Ovary (tissue), 9 donors: ENCODE results near the gene C1orf74. TPM values are rescaled to one million over a fixed set of nuclear protein-coding genes. Genes with fewer than 3 reads are reported as not detected.

Experiments used
- DNase-seq, 5 donors: peaks; one replicate each; pipeline ENCODE4 v3.0.0-alpha.2; 2019 to 2020
- H3K27ac ChIP-seq, 2 donors: fragments of 200-600 bp; one replicate each; pipeline versions ENCODE4 v1.5.1 to v1.8.0; 2019 to 2022
- H3K27me3 ChIP-seq: fragments of 200-600 bp; one replicate; pipeline ENCODE4 v1.8.0; 2022
- H3K36me3 ChIP-seq: fragments of 200-600 bp; sonication (generic); one replicate; pipeline ENCODE4 v1.5.1; 2019
- H3K4me1 ChIP-seq: one replicate; pipeline ENCODE4 v1.8.1; 2013; ENCODE audit warnings: mild to moderate bottlenecking, moderate library complexity; ENCODE audit not compliant: insufficient read depth
- H3K4me3 ChIP-seq: fragments of 200-600 bp; sonication (generic); one replicate; pipeline ENCODE4 v1.5.1; 2017
- H3K9me3 ChIP-seq, 2 donors: fragments of 200-600 bp in 1 of 2; sonication (generic) in 1 of 2; one replicate each; pipeline versions ENCODE4 v1.5.1 to v1.8.1; 2013 to 2019; ENCODE audit warnings: mild to moderate bottlenecking in 1 of 2, moderate library complexity in 1 of 2
- EP300 ChIP-seq: sonication (generic); formaldehyde crosslinking; IDR thresholded peaks from one replicate; pipeline ENCODE4 v1.6.1; 2017; ENCODE audit warnings: antibody characterized with exemption
- POLR2A ChIP-seq: fragments of 450-650 bp; IDR thresholded peaks from one replicate; pipeline ENCODE4 v1.6.1; 2017; ENCODE audit warnings: antibody characterized with exemption, mild to moderate bottlenecking, moderate library complexity
- WGBS, 3 donors: extraction: QIAGEN DNeasy Blood & Tissue Kit in 1 of 3; methylation state at CpG; one replicate each; pipeline versions ENCODE4 v1.1.5 to v1.1.7; 2013 to 2017; 5-methylcytosine and 5-hydroxymethylcytosine counted together
- intact Hi-C, 4 donors: fragments of 100-400 bp; cut with DNase I; formaldehyde crosslinking; loops; one replicate each; pipeline versions ENCODE4 v1.11.0 to v1.15.1; 2022 to 2023
- polyA plus RNA-seq, 2 donors: library from polyadenylated mRNA; stranded (reverse); fragments of 200-250 nt in 1 of 2; fragments of 350-450 nt in 1 of 2; fragmentation: Illumina TruSeq in 1 of 2; extraction: RNeasy Lipid Tissue Mini Kit (QIAGEN cat#74804) in 1 of 2; gene quantifications; one replicate each; pipeline ENCODE4 v1.2.3, GENCODE V29; 2013 to 2014
- total RNA-seq, 7 donors: library from RNA; depleted of rRNA in 2 of 7; stranded (reverse); fragments of >200 nt in 2 of 7; fragmentation: NEBNext Ultra II Directional in 3 of 7; extraction: Animal tissue kit (Norgen Biotek cat#: 25700) in 3 of 7; gene quantifications; one replicate each; pipeline versions ENCODE4 v1.1.0 to v1.2.4, GENCODE V29; 2016 to 2023
- TF ChIP-seq, protein P1 (sequence below), 3 donors: fragments of 450-650 bp in 2 of 3; fragments of 200-600 bp in 1 of 3; IDR thresholded peaks; one replicate each; pipeline versions ENCODE4 v1.5.1 to v1.8.0; 2016 to 2022; ENCODE audit warnings: antibody characterized with exemption in 3 of 3, mild to moderate bottlenecking in 1 of 3
- donor health status: DM: no; HTN: no; CAD: no; lungs with moderate emphysema.
- donor health status: DM: no; HTN: no; CAD: no.
- donor health status: Bipolar disorder and iron deficiency.
- donor health status: DM: yes; HTN: yes; CAD: no.
- donor health status: DM: no; HTN: no; CAD: no.
- donor health status: DM: yes; HTN: yes; CAD: no.

Gene C1orf74
- total and polyA plus RNA-seq, 9 donors, result 0.62 to 2.5 (median 1.4) TPM

DNA sequence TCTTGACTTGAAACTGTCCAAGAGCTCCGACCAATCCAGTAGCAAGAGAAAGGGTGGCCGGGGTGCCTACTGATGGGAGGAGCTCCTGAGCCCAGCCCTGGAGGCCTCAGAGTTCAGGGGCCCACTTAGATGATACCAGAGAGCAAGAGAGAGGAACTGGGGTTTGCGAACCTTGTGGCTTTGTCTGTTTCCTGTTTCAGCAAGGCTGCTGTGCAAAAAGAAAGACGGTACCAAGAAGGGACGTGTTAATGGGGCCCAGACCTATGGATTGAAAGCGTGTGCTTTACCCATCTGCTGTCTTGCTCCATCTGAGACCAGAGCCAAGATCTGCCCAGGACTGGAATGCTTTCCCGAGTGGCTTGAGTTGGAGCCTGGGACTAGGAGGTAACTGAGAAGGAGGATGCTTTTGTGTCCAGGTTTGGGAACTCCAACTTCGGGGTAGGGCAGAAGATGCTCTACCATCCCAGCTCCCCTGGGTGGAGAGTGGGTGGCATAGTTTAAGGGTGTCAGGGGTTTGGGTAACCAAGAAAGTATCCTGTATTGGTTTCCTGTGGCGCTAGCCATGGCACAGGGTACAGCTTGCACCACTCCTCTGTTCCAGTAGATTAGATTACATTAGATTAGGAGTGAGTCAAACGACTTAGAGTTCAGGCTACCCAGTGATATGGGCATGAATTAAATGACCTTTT is 28.3 kb downstream of the C1orf74 start, which contains the start of gene TRAF3IP3:
Gene TRAF3IP3, plus strand, starts transcription at position 128 of the 689 bp plus-strand sequence. CDS start 3,987 bp downstream, outside the sequence.
- Histone ChIP-seq H3K4me1 (no peaks in the 10 kb centered on the region), H3K36me3 (no peaks in the 10 kb centered on the region), H3K27ac (no peak within 1 kb of the TSS), H3K27me3 (no peaks in the 10 kb centered on the region), H3K4me3 (no peak within 1 kb of the TSS), H3K9me3 (no peaks in the 10 kb centered on the region)
- WGBS, 3 donors, result 70 to 74% (median 73%) methylated on average over 10 of the region's 10 CpGs
- DNase-seq, result no peak
- TF ChIP-seq, protein P1, sequence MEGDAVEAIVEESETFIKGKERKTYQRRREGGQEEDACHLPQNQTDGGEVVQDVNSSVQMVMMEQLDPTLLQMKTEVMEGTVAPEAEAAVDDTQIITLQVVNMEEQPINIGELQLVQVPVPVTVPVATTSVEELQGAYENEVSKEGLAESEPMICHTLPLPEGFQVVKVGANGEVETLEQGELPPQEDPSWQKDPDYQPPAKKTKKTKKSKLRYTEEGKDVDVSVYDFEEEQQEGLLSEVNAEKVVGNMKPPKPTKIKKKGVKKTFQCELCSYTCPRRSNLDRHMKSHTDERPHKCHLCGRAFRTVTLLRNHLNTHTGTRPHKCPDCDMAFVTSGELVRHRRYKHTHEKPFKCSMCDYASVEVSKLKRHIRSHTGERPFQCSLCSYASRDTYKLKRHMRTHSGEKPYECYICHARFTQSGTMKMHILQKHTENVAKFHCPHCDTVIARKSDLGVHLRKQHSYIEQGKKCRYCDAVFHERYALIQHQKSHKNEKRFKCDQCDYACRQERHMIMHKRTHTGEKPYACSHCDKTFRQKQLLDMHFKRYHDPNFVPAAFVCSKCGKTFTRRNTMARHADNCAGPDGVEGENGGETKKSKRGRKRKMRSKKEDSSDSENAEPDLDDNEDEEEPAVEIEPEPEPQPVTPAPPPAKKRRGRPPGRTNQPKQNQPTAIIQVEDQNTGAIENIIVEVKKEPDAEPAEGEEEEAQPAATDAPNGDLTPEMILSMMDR (IDR thresholded peaks at IDR 0.05), result no peak
- no peak for TF ChIP-seq EP300
- no peak for TF ChIP-seq POLR2A
- intact Hi-C loops, result loop anchor here in 1 of 4 donors (5.0 kb wide), 1 partner anchor 184 kb away; no protein-coding TSS in a partner anchor

DNA sequence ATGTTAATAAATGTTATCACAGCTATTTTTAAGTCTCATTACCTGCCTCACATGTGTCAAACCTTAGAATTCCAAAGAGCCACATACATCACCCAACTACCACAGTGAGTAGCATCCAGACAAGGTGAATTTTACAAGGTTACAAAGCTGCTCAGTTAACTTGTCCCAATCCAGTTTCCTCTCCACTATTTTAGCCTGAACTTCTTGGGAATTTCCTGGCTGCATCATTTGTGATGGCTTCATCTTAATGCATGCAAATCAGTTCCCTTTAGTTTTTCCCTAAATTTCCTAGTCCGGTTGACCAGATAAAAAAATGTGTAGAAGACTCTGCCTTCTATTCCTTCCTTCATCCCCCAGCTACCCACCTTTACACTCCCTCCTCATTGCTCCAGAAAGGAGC is 29.1 kb downstream of the C1orf74 start:
- H3K27me3 ChIP-seq, result no peaks in the 10 kb centered on the region
- H3K9me3 ChIP-seq, result no peaks in the 10 kb centered on the region
- 80 to 84% (median 83%) methylated on average over 1 of the region's 1 CpG for WGBS, 3 donors
- H3K4me1 ChIP-seq, result no peaks in the 10 kb centered on the region
- H3K4me3 ChIP-seq, result no peak overlapping the region
- no peak overlapping the region for H3K27ac ChIP-seq
- TF ChIP-seq EP300 (no peak), POLR2A (no peak)
- TF ChIP-seq, protein P1 (IDR thresholded peaks at IDR 0.05), result no peak
- H3K36me3 ChIP-seq, result no peaks in the 10 kb centered on the region
- intact Hi-C loops, result loop anchor here in 1 of 4 donors (5.0 kb wide), 1 partner anchor 183 kb away; no protein-coding TSS in a partner anchor
- DNase-seq, result no peak

DNA sequence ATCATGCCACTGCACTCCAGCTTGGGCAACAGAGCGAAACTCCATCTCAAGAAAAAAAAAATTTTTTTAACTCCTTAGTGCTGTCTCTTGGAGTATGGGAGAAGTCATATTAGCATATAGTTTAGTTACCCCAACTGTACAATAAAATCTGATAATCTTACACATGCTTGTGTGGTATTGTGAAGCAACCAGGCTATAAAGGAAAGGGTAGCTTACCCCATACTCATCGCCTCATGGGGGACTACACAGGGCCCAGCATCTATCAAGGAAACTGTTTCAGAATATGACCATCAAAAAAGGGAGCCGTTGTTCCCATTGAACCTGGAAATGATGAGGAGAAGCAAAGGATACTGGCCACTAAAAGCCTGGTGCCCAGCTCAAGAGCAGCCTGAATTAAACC is 31.5 kb downstream of the C1orf74 start:
- H3K27ac ChIP-seq, result no peak overlapping the region
- intact Hi-C loops, result loop anchor here in 1 of 4 donors (5.0 kb wide), 1 partner anchor 176 kb away; no protein-coding TSS in a partner anchor
- H3K4me3 ChIP-seq, result no peak overlapping the region
- H3K4me1 ChIP-seq, result no peaks in the 10 kb centered on the region
- no peak for DNase-seq
- TF ChIP-seq, protein P1 (IDR thresholded peaks at IDR 0.05), result no peak
- TF ChIP-seq EP300 (no peak), POLR2A (no peak)
- WGBS, 3 donors, result 92 to 93% (median 93%) methylated on average over 3 of the region's 3 CpGs
- H3K27me3 ChIP-seq, result no peaks in the 10 kb centered on the region
- H3K9me3 ChIP-seq, result no peaks in the 10 kb centered on the region
- H3K36me3 ChIP-seq, result no peaks in the 10 kb centered on the region

DNA sequence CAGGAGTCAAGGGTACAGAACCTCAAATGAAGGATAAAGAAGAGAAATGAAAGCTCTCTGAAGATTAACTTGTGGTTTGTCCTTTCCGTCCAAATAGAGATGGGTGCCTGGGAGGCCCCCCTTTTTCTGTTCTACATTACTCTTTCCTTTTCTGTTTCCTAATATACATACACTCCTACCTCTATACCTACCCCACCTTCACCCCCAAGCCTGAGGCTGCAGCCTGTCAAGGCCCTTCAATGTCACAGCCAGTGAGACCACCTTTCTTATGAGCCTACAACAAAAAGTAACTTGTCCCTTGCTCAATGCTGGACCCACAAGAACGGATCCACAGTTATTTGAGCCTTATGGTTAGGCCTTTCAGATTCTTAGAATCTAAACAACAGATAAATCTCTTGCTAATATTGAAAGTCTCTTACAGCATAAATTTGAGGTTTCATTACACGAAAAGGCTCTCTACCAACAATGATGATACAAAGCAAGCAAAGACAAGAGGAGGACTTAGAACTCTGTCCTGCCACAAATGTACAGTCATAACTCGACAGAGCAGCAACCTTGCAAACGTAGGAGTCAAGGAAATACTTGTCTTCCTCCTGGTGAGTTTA is 32.6 kb downstream of the C1orf74 start:
- TF ChIP-seq POLR2A, result no peak
- TF ChIP-seq EP300, result no peak
- TF ChIP-seq, protein P1 (IDR thresholded peaks at IDR 0.05), result no peak
- H3K36me3 ChIP-seq, result no peaks in the 10 kb centered on the region
- WGBS, 3 donors, result 63 to 79% (median 69%) methylated on average over 5 of the region's 5 CpGs
- no peaks in the 10 kb centered on the region for H3K27me3 ChIP-seq
- intact Hi-C loops, result loop anchor here in 1 of 4 donors (5.0 kb wide), 1 partner anchor 174 kb away; no protein-coding TSS in a partner anchor
- H3K4me1 ChIP-seq, result peaks cover 3% of the 10 kb centered on the region
- DNase-seq, result no peak
- no peak overlapping the region for H3K27ac ChIP-seq
- H3K4me3 ChIP-seq, result no peak overlapping the region
- H3K9me3 ChIP-seq, result no peaks in the 10 kb centered on the region
